Astrocyte (in vitro differentiated cells and primary cell): Measurements from ENCODE around the gene COMT. TPM values are rescaled to one million over a fixed set of nuclear protein-coding genes. Genes with fewer than 3 reads are reported as not detected.
A peak's percentile ranks its signal among the peaks of the same experiment; 100 is the strongest.

Source experiments
- DNase-seq: peaks from one replicate; pipeline ENCODE4 v3.0.0-alpha.2; 2010; ENCODE audit warnings: low read depth
- FAIRE-seq: peaks from 2 replicates; lab custom pipeline; 2011; peaks lifted over from hg19 to GRCh38; lab: Jason Lieb, UNC
- H2AFZ ChIP-seq: 2 replicates; pipeline ENCODE4 v1.6.0; 2012; ENCODE audit warnings: low read depth, low read length, inconsistent platforms
- H3K27ac ChIP-seq: 2 replicates; pipeline ENCODE4 v1.5.1; 2011; ENCODE audit warnings: low read depth, low read length, inconsistent platforms
- H3K27me3 ChIP-seq: 2 replicates; pipeline ENCODE4 v1.6.0; 2011; ENCODE audit warnings: low read length, inconsistent platforms; ENCODE audit not compliant: insufficient read depth
- H3K36me3 ChIP-seq: 2 replicates; pipeline ENCODE4 v1.5.1; 2011; ENCODE audit warnings: low read length, inconsistent platforms; ENCODE audit not compliant: insufficient read depth
- H3K4me1 ChIP-seq: 2 replicates; pipeline ENCODE4 v1.5.1; 2011; ENCODE audit warnings: low read length, inconsistent platforms; ENCODE audit not compliant: insufficient read depth
- H3K4me2 ChIP-seq: 2 replicates; pipeline ENCODE4 v1.6.0; 2012; ENCODE audit warnings: low read length, inconsistent platforms
- H3K4me3 ChIP-seq: 2 replicates; pipeline ENCODE4 v1.5.1; 2011; ENCODE audit warnings: low read depth, mild to moderate bottlenecking, low read length, inconsistent platforms; ENCODE audit not compliant: insufficient read depth
- H3K79me2 ChIP-seq: 2 replicates; pipeline ENCODE4 v1.6.0; 2012; ENCODE audit warnings: mild to moderate bottlenecking, low read length, inconsistent platforms; ENCODE audit not compliant: insufficient read depth
- H3K9ac ChIP-seq: 2 replicates; pipeline ENCODE4 v1.6.0; 2012; ENCODE audit warnings: mild to moderate bottlenecking, low read length, inconsistent platforms
- H3K9me3 ChIP-seq: 2 replicates; pipeline ENCODE4 v1.5.1; 2012; ENCODE audit warnings: low read depth, mild to moderate bottlenecking, low read length, inconsistent platforms; ENCODE audit not compliant: insufficient read depth
- H4K20me1 ChIP-seq: 2 replicates; pipeline ENCODE4 v1.6.0; 2012; ENCODE audit warnings: low read length, inconsistent platforms; ENCODE audit not compliant: insufficient read depth
- H3K27ac Mint-ChIP-seq: one replicate; pipeline ENCODE4 v1.8.0; 2021; ENCODE audit warnings: mild to moderate bottlenecking, mixed read lengths; ENCODE audit not compliant: unreplicated experiment
- H3K27me3 Mint-ChIP-seq: one replicate; pipeline ENCODE4 v1.8.0; 2021; ENCODE audit warnings: low read depth, mixed read lengths; ENCODE audit not compliant: unreplicated experiment
- H3K36me3 Mint-ChIP-seq: one replicate; pipeline ENCODE4 v1.8.0; 2021; ENCODE audit warnings: low read depth, mixed read lengths; ENCODE audit not compliant: unreplicated experiment
- H3K4me1 Mint-ChIP-seq: one replicate; pipeline ENCODE4 v1.8.0; 2021; ENCODE audit warnings: low read depth, mixed read lengths; ENCODE audit not compliant: unreplicated experiment
- H3K4me3 Mint-ChIP-seq: one replicate; pipeline ENCODE4 v1.8.0; 2021; ENCODE audit warnings: mild to moderate bottlenecking, moderate library complexity, mixed read lengths; ENCODE audit not compliant: unreplicated experiment
- H3K9me3 Mint-ChIP-seq: one replicate; pipeline ENCODE4 v1.8.0; 2021; ENCODE audit warnings: mild to moderate bottlenecking, mixed read lengths; ENCODE audit not compliant: unreplicated experiment
- EZH2 ChIP-seq: IDR thresholded peaks from 2 replicates; pipeline ENCODE4 v1.6.1; 2012; ENCODE audit warnings: mild to moderate bottlenecking, low read length, inconsistent platforms; ENCODE audit not compliant: insufficient read depth
- total RNA-seq: library from RNA; stranded (reverse); gene quantifications from 2 replicates; pipeline ENCODE4 v1.2.1, GENCODE V29; 2021
- TF ChIP-seq, protein P1 (sequence below): IDR thresholded peaks from 2 replicates; pipeline ENCODE4 v1.5.1; 2011; ENCODE audit warnings: low read depth, mild to moderate bottlenecking, inconsistent platforms, low read length, moderate library complexity; ENCODE audit not compliant: insufficient read depth

COMT gene
- total RNA-seq, 1 donor from 2014 or later = 116 TPM

DNA sequence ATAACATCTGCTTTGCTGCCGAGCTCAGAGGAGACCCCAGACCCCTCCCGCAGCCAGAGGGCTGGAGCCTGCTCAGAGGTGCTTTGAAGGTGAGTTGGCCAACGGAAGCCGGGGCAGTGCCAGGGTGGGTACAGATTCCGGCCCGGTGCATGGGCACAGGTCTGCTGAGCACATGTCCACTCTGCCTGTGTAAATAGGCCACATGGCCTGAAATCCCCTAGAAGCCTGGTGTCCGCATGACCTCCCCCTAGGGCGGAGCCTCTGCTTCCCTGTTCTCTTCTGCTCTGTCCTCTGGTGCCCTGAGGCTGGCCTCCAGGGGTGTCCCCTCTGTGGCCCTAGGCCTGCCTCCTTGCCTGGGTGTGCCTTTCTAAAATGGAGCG is 19.6 kb downstream of the COMT start:
- H3K9ac ChIP-seq = no peak overlapping the region
- DNase-seq (no peak), FAIRE-seq (no peak)
- H3K4me1 Mint-ChIP-seq = peaks cover 15% of the 10 kb centered on the region
- no peaks in the 10 kb centered on the region for H3K9me3 Mint-ChIP-seq
- H3K27ac Mint-ChIP-seq = no peak overlapping the region
- H3K4me3 Mint-ChIP-seq = no peak overlapping the region
- H3K9me3 ChIP-seq = no peaks in the 10 kb centered on the region
- no peak overlapping the region for H2AFZ ChIP-seq
- H3K27ac ChIP-seq = no peak overlapping the region
- no peaks in the 10 kb centered on the region for H3K36me3 ChIP-seq
- no peaks in the 10 kb centered on the region for H3K27me3 ChIP-seq
- H3K4me2 ChIP-seq = no peak overlapping the region
- H3K36me3 Mint-ChIP-seq = peaks cover 2% of the 10 kb centered on the region
- no peak overlapping the region for H3K4me3 ChIP-seq
- peaks cover 56% of the 10 kb centered on the region for H4K20me1 ChIP-seq
- no peaks in the 10 kb centered on the region for H3K79me2 ChIP-seq
- H3K4me1 ChIP-seq = peaks cover 27% of the 10 kb centered on the region
- no peak for TF ChIP-seq EZH2
- TF ChIP-seq, protein P1, sequence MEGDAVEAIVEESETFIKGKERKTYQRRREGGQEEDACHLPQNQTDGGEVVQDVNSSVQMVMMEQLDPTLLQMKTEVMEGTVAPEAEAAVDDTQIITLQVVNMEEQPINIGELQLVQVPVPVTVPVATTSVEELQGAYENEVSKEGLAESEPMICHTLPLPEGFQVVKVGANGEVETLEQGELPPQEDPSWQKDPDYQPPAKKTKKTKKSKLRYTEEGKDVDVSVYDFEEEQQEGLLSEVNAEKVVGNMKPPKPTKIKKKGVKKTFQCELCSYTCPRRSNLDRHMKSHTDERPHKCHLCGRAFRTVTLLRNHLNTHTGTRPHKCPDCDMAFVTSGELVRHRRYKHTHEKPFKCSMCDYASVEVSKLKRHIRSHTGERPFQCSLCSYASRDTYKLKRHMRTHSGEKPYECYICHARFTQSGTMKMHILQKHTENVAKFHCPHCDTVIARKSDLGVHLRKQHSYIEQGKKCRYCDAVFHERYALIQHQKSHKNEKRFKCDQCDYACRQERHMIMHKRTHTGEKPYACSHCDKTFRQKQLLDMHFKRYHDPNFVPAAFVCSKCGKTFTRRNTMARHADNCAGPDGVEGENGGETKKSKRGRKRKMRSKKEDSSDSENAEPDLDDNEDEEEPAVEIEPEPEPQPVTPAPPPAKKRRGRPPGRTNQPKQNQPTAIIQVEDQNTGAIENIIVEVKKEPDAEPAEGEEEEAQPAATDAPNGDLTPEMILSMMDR = no peak
- H3K27me3 Mint-ChIP-seq = no peaks in the 10 kb centered on the region

- Mint-ChIP-seq H3K9me3 (no peaks in the 10 kb centered on the region), H3K4me1 (peaks cover 15% of the 10 kb centered on the region), H3K27ac (peak overlapping the region; percentile 47), H3K27me3 (no peaks in the 10 kb centered on the region), H3K36me3 (peaks cover 2% of the 10 kb centered on the region), H3K4me3 (no peak overlapping the region)
- FAIRE-seq (no peak), DNase-seq (no peak)
- H2AFZ ChIP-seq = no peak overlapping the region
- H4K20me1 ChIP-seq = peaks cover 63% of the 10 kb centered on the region
- H3K36me3 ChIP-seq = no peaks in the 10 kb centered on the region
- no peaks in the 10 kb centered on the region for H3K9me3 ChIP-seq
- no peak overlapping the region for H3K4me3 ChIP-seq
- no peaks in the 10 kb centered on the region for H3K27me3 ChIP-seq
- TF ChIP-seq, protein P1 = no peak
- no peak for TF ChIP-seq EZH2
- H3K79me2 ChIP-seq = no peaks in the 10 kb centered on the region
- no peak overlapping the region for H3K9ac ChIP-seq
- no peak overlapping the region for H3K27ac ChIP-seq
- H3K4me2 ChIP-seq = no peak overlapping the region
- peaks cover 27% of the 10 kb centered on the region for H3K4me1 ChIP-seq
Measured at GRCh38 chr22:19961868-19962245, 20.3 kb downstream of the COMT start.

GRCh38 chr22:19962246-19962908 is 20.8 kb downstream of the COMT start:
- Mint-ChIP-seq H3K9me3 (no peaks in the 10 kb centered on the region), H3K36me3 (peaks cover 3% of the 10 kb centered on the region), H3K27ac (peak overlapping the region; percentile 47), H3K4me1 (peaks cover 15% of the 10 kb centered on the region), H3K4me3 (no peak overlapping the region), H3K27me3 (no peaks in the 10 kb centered on the region)
- DNase-seq (peak; percentile 59), FAIRE-seq (no peak)
- H4K20me1 ChIP-seq = peaks cover 65% of the 10 kb centered on the region
- peak overlapping the region; percentile 30 for H3K27ac ChIP-seq
- peak overlapping the region; percentile 39 for H3K9ac ChIP-seq
- no peaks in the 10 kb centered on the region for H3K9me3 ChIP-seq
- H2AFZ ChIP-seq = no peak overlapping the region
- H3K79me2 ChIP-seq = no peaks in the 10 kb centered on the region
- H3K27me3 ChIP-seq = no peaks in the 10 kb centered on the region
- H3K4me2 ChIP-seq = peak overlapping the region; percentile 55
- H3K4me3 ChIP-seq = no peak overlapping the region
- peaks cover 27% of the 10 kb centered on the region for H3K4me1 ChIP-seq
- TF ChIP-seq EZH2 = no peak
- TF ChIP-seq, protein P1 = peak; percentile 39
- H3K36me3 ChIP-seq = peaks cover under 1% of the 10 kb centered on the region
